ENCODE results near the gene CSF1.
"Not testable (repeated sequence)": the region's sequence is repeated elsewhere in the genome, so short reads cannot be mapped to it uniquely, and the experiment has no call there.

The CSF1 gene

GRCh38 chr1:109919303-109919702 is 8.7 kb downstream of the CSF1 start:
- no peak for DNase-seq (ENCODE audit: low spot score)

GRCh38 chr1:109920391-109920790 is 9.7 kb downstream of the CSF1 start:
- not testable (repeated sequence) for DNase-seq (ENCODE audit: low spot score)

DNA sequence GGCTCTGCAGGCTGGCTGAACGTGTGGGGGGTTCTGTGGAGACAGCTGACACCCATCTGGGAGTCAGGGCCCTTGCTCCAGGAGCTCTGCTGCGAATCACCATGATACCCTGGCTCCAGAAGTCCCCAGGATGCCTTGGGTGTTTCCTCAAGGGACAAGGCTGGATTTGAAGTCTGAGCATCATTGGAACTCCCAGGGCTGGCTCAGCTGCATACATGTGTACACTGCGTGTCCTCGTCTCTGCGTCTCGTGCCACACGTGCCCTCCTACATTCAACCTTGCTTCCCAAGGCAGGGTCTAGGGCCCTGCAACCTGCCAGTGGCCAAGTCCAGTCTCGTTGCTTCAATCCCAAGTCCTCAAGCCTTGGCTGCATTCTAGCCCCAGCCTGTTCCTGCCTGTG is 11.7 kb downstream of the CSF1 start:
- DNase-seq (ENCODE audit: low spot score), result no peak

GRCh38 chr1:109923131-109923945 is 12.7 kb downstream of the CSF1 start:
- DNase-seq (ENCODE audit: low spot score), result no peak

GRCh38 chr1:109923946-109924275 is 13.3 kb downstream of the CSF1 start:
- DNase-seq (ENCODE audit: low spot score), result no peak

GRCh38 chr1:109924316-109924715 is 13.7 kb downstream of the CSF1 start:
- no peak for DNase-seq (ENCODE audit: low spot score)

DNA sequence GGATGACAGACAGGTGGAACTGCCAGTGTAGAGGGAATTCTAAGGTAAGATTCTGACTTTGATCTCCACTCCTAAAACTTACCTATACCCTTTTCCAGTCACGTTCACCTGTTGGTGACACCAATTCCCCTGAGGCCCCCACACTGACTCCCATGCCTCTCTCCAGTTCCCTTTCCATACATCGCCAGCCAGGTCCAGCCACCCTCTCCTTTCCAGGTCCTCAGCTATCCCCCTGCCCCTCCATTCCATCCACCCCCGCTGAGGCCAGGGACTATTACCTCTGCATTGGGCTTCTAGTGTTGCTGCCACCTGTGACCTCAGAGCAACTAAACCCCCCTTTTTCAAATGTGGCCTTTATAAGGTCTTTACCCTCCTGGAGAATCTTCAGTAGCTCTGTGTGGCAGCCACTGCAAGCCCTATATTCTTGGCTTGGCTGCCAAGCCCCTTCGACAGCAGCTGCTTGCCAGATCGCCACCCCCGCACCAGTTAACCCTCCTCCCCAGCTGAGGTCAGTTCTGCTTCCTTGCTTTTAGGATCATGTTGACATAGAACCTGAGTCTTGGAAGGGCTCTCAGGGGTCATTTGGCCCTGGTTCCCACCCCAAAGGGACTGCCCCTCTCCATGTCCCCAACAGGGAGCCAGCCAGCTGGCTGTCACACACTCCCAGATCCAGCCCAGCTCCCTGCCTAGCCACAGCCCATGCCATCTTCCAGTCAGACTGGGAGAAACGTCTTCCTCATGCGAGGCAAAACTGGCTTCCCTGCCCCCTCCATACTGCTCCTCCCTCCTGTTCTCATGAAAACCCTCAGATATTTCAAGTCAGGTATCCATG is 14.7 kb downstream of the CSF1 start:
- no peak for DNase-seq (ENCODE audit: low spot score)

DNA sequence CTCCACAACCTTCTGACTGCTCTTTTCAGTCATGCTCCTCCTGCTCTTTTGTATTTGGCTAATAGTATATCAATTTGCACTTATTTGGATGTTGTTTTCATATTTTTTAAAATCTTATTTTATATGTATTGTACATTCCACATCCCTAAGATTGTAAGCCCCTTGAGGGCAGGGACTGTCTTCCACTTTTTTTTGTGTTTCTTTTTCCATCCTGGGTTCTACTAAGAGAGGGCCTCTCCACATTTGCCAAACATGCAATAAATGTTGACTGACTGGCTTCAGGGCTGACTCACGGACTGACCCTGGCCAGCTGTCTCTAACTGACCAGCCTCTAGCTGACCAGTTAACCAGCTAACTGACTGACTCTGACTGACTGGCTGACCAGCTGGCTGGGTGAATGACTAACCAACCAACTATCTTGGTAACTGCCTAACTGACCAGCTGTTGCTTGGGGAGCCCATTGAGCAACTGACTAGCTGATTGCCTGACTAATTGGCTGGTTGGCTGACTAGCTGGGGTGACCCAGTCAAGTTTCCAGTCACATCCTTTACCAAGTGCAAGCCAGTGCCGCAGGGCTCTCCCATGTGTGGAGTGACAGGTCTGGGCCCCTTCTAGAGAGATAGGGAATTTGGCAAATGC is 16.1 kb downstream of the CSF1 start:
- peak; percentile 78 for DNase-seq (ENCODE audit: low spot score)

GRCh38 chr1:109927356-109927755 is 16.7 kb downstream of the CSF1 start:
- no peak for DNase-seq (ENCODE audit: low spot score)

DNA sequence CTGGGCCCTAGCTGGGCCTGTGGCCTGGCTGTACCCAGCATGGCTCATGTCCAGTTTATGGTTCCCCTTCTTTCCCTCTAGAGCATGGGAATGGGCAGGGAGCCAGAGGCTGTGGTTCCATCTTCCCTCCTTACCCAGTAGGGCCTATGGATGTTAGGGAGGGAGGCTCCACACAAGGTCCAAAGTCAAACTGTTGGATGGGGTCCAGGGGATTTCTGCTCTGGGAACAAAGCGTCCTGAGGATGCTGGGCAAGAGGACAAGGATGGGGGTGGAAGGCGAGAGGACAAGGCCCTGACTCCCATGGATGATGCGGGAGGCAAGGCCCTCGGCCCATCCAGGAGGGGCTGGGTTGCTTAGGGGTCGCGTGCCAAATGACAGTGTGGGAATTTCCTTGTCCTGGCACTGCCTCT is 17.3 kb downstream of the CSF1 start:
- peak; percentile 80 for DNase-seq (ENCODE audit: low spot score)

DNA sequence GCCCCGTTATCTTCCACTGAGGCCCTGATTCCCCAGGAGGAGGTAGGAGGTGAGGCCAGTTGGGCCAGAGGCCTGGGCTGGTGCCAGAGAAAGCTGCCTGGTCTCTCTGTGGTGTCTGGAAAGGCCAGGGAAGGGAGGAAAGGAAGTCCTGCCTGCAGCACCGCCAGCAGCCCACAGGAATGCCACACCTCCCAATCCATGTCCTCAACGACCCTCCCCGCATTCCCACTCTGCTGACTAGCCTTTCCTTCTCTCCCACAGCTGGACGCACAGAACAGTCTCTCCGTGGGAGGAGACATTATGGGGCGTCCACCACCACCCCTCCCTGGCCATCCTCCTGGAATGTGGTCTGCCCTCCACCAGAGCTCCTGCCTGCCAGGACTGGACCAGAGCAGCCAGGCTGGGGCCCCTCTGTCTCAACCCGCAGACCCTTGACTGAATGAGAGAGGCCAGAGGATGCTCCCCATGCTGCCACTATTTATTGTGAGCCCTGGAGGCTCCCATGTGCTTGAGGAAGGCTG is 18.0 kb downstream of the CSF1 start:
- DNase-seq (ENCODE audit: low spot score), result peak; percentile 79

- DNase-seq (ENCODE audit: low spot score), result no peak
These were observed 18.5 kb downstream of the CSF1 start for GRCh38 chr1:109929170-109929569.

DNA sequence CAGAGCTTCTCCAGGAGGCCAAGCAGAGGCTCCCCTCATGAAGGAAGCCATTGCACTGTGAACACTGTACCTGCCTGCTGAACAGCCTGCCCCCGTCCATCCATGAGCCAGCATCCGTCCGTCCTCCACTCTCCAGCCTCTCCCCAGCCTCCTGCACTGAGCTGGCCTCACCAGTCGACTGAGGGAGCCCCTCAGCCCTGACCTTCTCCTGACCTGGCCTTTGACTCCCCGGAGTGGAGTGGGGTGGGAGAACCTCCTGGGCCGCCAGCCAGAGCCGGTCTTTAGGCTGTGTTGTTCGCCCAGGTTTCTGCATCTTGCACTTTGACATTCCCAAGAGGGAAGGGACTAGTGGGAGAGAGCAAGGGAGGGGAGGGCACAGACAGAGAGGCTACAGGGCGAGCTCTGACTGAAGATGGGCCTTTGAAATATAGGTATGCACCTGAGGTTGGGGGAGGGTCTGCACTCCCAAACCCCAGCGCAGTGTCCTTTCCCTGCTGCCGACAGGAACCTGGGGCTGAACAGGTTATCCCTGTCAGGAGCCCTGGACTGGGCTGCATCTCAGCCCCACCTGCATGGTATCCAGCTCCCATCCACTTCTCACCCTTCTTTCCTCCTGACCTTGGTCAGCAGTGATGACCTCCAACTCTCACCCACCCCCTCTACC is 19.1 kb downstream of the CSF1 start:
- DNase-seq (ENCODE audit: low spot score), result no peak

DNA sequence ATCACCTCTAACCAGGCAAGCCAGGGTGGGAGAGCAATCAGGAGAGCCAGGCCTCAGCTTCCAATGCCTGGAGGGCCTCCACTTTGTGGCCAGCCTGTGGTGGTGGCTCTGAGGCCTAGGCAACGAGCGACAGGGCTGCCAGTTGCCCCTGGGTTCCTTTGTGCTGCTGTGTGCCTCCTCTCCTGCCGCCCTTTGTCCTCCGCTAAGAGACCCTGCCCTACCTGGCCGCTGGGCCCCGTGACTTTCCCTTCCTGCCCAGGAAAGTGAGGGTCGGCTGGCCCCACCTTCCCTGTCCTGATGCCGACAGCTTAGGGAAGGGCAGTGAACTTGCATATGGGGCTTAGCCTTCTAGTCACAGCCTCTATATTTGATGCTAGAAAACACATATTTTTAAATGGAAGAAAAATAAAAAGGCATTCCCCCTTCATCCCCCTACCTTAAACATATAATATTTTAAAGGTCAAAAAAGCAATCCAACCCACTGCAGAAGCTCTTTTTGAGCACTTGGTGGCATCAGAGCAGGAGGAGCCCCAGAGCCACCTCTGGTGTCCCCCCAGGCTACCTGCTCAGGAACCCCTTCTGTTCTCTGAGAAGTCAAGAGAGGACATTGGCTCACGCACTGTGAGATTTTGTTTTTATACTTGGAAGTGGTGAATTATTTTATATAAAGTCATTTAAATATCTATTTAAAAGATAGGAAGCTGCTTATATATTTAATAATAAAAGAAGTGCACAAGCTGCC is 19.8 kb downstream of the CSF1 start:
- no peak for DNase-seq (ENCODE audit: low spot score)

- peak; percentile 82 for DNase-seq (ENCODE audit: low spot score)
These were observed 20.6 kb downstream of the CSF1 start for GRCh38 chr1:109931189-109931731.

DNA sequence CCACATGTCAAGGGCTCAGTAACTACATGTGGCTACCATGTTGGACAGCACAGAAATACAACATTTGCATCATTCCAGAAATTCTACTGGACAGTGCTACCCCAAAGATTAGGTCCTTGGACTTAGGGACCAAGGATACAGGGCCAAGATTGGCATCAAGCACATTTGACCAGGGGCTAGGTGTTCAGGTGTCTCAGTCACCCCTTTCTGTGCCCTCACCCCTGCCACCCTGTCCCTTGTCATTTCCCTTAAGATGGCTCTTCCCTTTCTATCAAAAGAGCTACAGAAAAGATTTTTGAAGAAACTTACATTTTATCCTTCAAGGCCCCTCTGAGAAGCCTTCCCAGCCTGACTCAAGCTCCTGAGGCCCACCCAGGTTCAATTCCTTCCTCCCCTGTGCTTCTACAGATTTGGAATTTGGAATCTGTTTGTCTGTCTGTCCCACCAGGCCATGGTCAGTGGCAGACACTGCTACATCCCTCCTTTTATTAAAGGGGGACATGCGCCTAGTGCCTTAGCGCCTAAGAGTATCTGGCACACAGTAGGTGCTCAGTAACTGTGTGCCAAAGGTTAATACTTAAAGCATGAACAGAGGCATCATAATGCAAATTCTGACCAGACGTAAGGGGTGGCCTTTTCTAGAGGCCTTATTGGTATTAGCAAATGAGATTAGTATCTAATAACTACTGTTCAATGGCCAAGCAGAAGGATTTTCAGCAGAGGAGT is 21.4 kb downstream of the CSF1 start:
- DNase-seq (ENCODE audit: low spot score), result no peak

GRCh38 chr1:109932679-109933078 is 22.0 kb downstream of the CSF1 start:
- DNase-seq (ENCODE audit: low spot score), result no peak

DNA sequence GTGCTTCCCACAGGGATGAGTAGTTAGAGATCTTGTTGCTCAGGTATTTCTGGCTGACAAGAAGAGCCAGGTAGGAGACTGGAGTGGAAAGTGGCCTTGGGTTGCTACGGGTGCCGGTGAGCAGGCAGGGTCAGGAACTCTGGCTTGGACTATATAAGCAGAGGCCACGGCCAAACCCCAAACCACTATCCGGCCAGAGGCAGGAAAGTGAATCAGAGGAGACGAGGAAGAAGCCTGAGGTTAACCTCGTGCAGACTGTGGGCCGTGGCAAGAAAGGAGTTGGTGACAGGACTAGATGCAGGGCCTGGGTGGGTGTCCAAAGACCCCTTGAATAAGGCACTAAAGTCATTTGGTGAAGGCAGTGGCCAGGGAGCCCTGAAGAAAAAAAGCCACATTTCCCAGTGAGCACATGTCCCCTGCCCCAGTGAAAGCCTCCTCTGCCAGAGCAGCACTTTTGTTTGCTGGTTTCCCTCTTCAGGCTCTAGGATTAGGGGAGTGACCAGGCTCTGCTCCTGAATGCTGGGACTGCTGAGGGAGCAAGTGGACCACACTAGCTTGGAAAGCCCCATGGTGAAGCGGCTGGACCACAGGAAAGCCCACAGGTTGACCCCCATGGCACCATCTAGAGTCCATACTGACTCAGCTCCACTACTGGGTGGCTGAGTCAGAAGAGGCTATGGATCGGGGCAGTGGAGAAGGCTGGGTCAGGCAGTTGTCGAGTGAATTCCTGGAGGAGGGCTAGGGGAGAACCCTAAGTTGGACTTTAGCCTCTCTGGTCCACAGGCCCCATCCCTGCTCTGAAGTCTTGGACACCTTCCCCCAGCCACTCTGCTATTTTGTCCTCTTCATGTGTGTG is 23.4 kb downstream of the CSF1 start:
- DNase-seq (ENCODE audit: low spot score), result peak; percentile 96

DNA sequence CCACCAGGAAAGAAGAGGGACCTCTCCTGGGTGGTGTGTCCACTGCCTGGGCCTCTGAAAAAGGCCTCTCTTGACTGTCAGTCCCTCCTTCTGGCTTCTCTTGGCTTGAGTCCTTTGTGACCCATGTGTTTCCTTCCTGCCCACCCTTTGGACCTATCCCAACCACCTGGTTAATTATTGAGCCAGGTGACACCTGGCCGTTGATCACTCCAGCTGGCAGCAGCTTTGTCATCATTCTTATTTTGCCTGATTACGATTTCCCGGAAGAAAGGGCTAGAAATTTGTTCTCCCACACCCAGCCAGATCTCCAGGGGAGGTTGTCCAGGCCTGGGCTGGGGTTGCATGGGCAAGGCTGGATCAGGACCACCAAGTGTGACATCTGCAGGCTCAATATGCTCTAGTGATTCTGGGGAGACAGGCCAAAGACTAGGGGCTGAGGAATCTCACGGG is 24.8 kb downstream of the CSF1 start:
- DNase-seq (ENCODE audit: low spot score), result peak; percentile 93

All from kidney tubule cell (primary cell).